Right lobe of liver (tissue), 6 donors: Measurements from ENCODE around the gene IRGC. TPM values are rescaled to one million over a fixed set of nuclear protein-coding genes. Genes with fewer than 3 reads are reported as not detected.

Experiments
- ATAC-seq, 4 donors: fragments of 200-7000 bp; cut with Tn5 transposase; one replicate each; pipeline ENCODE4 v1.9.1; 2020; ENCODE audit warnings: mild to moderate bottlenecking in 4 of 4, moderate library complexity in 4 of 4
- DNase-seq, 3 donors: peaks; one replicate each; pipeline ENCODE4 v3.0.0-alpha.2; 2020
- H3K27ac ChIP-seq, 3 donors: fragments of 200-600 bp; one replicate each; pipeline ENCODE4 v1.8.0; 2022
- H3K27me3 ChIP-seq, 2 donors: fragments of 200-600 bp; one replicate each; pipeline ENCODE4 v1.8.0; 2022
- H3K36me3 ChIP-seq, 4 donors: fragments of 200-600 bp; sonication (generic) in 1 of 4; one replicate each; pipeline versions ENCODE4 v1.5.1 to v1.8.0; 2017 to 2022; ENCODE audit warnings: control low read depth in 1 of 4
- H3K4me1 ChIP-seq, 4 donors: fragments of 200-600 bp; sonication (generic) in 1 of 4; one replicate each; pipeline versions ENCODE4 v1.5.1 to v1.8.0; 2017 to 2022; ENCODE audit warnings: control low read depth in 1 of 4
- H3K4me3 ChIP-seq, 3 donors: fragments of 200-600 bp; one replicate each; pipeline ENCODE4 v1.8.0; 2022
- H3K9me3 ChIP-seq, 4 donors: fragments of 200-600 bp; sonication (generic) in 1 of 4; one replicate each; pipeline versions ENCODE4 v1.5.1 to v1.8.0; 2017 to 2022; ENCODE audit warnings: control low read depth in 1 of 4
- CTCF ChIP-seq, 4 donors: fragments of 200-600 bp in 3 of 4; fragments of 450-650 bp in 1 of 4; IDR thresholded peaks; one replicate each; pipeline versions ENCODE4 v1.5.1 to v1.8.0; 2016 to 2022; ENCODE audit warnings: antibody characterized with exemption in 4 of 4, mild to moderate bottlenecking in 2 of 4
- POLR2A ChIP-seq: fragments of 450-650 bp; IDR thresholded peaks from one replicate; pipeline ENCODE4 v1.6.1; 2017; ENCODE audit warnings: antibody characterized with exemption, mild to moderate bottlenecking
- WGBS: methylation state at CpG from one replicate; pipeline ENCODE4 v1.1.6; 2018; ENCODE audit warnings: low coverage, low lambda C conversion rate; ENCODE audit not compliant: insufficient coverage; ENCODE audit errors: missing lambda C conversion rate; 5-methylcytosine and 5-hydroxymethylcytosine counted together
- intact Hi-C, 2 donors: fragments of 100-400 bp; cut with DNase I; formaldehyde crosslinking; loops; one replicate each; pipeline versions ENCODE4 v1.11.2 to v1.14.1; 2022
- total RNA-seq, 6 experiments: library from RNA; depleted of rRNA in 2 of 6; stranded (reverse); fragments of >200 nt in 2 of 6; fragmentation: NEBNext Ultra II Directional in 3 of 6; extraction: Animal tissue kit (Norgen Biotek cat#: 25700) in 3 of 6; gene quantifications; one replicate each; pipeline versions ENCODE4 v1.1.0 to v1.2.4, GENCODE V29; 2016 to 2023
- donor health status: DM: no; HTN: yes; CAD: no.
- donor health status: DM: no; HTN: no; CAD: no.
- donor health status: DM: no; HTN: no; CAD: no.
- donor health status: DM: no; HTN: yes; CAD: no.
- donor health status: DM: no; HTN: yes; CAD: no.

The IRGC gene
- total RNA-seq, 6 experiments from 2014 or later: not detected

GRCh38 chr19:43692877-43693276 is 23.0 kb upstream of the IRGC start:
- 48% methylated on average over 4 of the region's 4 CpGs for WGBS
- Histone ChIP-seq H3K4me1 (no peaks in the 10 kb centered on the region), H3K36me3 (no peaks in the 10 kb centered on the region), H3K27ac (no peak overlapping the region), H3K9me3 (no peaks in the 10 kb centered on the region), H3K27me3 (no peaks in the 10 kb centered on the region), H3K4me3 (no peak overlapping the region)
- DNase-seq (no peak), ATAC-seq (no peak)
- TF ChIP-seq POLR2A: no peak
- TF ChIP-seq CTCF (IDR thresholded peaks at IDR 0.05): no peak
- intact Hi-C loops: no loop called here

- 47% methylated on average over 4 of the region's 5 CpGs for WGBS
- no peak overlapping the region for H3K4me3 ChIP-seq
- H3K27ac ChIP-seq: no peak overlapping the region
- intact Hi-C loops: no loop called here
- DNase-seq (no peak), ATAC-seq (no peak)
- no peaks in the 10 kb centered on the region for H3K4me1 ChIP-seq
- TF ChIP-seq CTCF (IDR thresholded peaks at IDR 0.05) (no peak), POLR2A (no peak)
- no peaks in the 10 kb centered on the region for H3K9me3 ChIP-seq
- H3K36me3 ChIP-seq: no peaks in the 10 kb centered on the region
- H3K27me3 ChIP-seq: peaks cover 0 to 5% of the 10 kb centered on the region in 2 donors
These were observed 21.3 kb upstream of the IRGC start for GRCh38 chr19:43694553-43694952.

GRCh38 chr19:43695985-43696704 is 19.7 kb upstream of the IRGC start:
- Histone ChIP-seq H3K4me3 (no peak overlapping the region), H3K27me3 (peaks cover 0 to 5% of the 10 kb centered on the region in 2 donors), H3K27ac (no peak overlapping the region), H3K4me1 (peaks cover 0 to under 1% (median 0%) of the 10 kb centered on the region in 4 donors), H3K36me3 (no peaks in the 10 kb centered on the region), H3K9me3 (no peaks in the 10 kb centered on the region)
- 58% methylated on average over 2 of the region's 6 CpGs for WGBS
- no peak for ATAC-seq
- TF ChIP-seq CTCF (IDR thresholded peaks at IDR 0.05): no peak
- TF ChIP-seq POLR2A: no peak
- intact Hi-C loops: no loop called here
- no peak for DNase-seq

- peaks cover 0 to 2% (median 0%) of the 10 kb centered on the region in 4 donors for H3K4me1 ChIP-seq
- no peak overlapping the region for H3K4me3 ChIP-seq
- H3K9me3 ChIP-seq: no peaks in the 10 kb centered on the region
- no peaks in the 10 kb centered on the region for H3K36me3 ChIP-seq
- H3K27ac ChIP-seq: no peak overlapping the region
- intact Hi-C loops: no loop called here
- DNase-seq (no peak), ATAC-seq (no peak)
- 17% methylated on average over 2 of the region's 5 CpGs for WGBS
- H3K27me3 ChIP-seq: peaks cover 0 to 5% of the 10 kb centered on the region in 2 donors
- TF ChIP-seq CTCF (IDR thresholded peaks at IDR 0.05) (no peak), POLR2A (no peak)
These were observed 18.6 kb upstream of the IRGC start for GRCh38 chr19:43697295-43697694.
